Aorta (tissue), 5 donors: ENCODE data around the gene DHCR24. TPM values are rescaled to one million over a fixed set of nuclear protein-coding genes. Genes with fewer than 3 reads are reported as not detected.

Experiments used
- ATAC-seq: fragments of 200-7000 bp; cut with Tn5 transposase; one replicate; pipeline ENCODE4 v1.9.1; 2022; ENCODE audit warnings: moderate library complexity; ENCODE audit not compliant: low FRiP score
- DNase-seq, 2 donors: peaks; one replicate each; pipeline ENCODE4 v3.0.0-alpha.2; 2020
- H3K27ac ChIP-seq, 2 donors: one replicate each; pipeline ENCODE4 v1.5.1; 2013; ENCODE audit warnings: low read length in 2 of 2, mild to moderate bottlenecking in 2 of 2, moderate library complexity in 2 of 2, control low read depth in 1 of 2, inconsistent platforms in 1 of 2, low read depth in 1 of 2
- H3K27me3 ChIP-seq, 2 donors: one replicate each; pipeline ENCODE4 v1.6.1; 2013; ENCODE audit warnings: control low read depth in 1 of 2, low read length in 1 of 2, mild to moderate bottlenecking in 1 of 2, moderate library complexity in 1 of 2; ENCODE audit not compliant: insufficient read depth in 2 of 2, control insufficient read depth in 1 of 2
- H3K36me3 ChIP-seq, 2 donors: one replicate each; pipeline ENCODE4 v1.6.1; 2013; ENCODE audit warnings: control low read depth in 1 of 2, low read length in 1 of 2, mild to moderate bottlenecking in 1 of 2; ENCODE audit not compliant: insufficient read depth in 2 of 2, control insufficient read depth in 1 of 2
- H3K4me1 ChIP-seq, 2 donors: one replicate each; pipeline ENCODE4 v1.6.1; 2013; ENCODE audit warnings: low read length in 2 of 2, control low read depth in 1 of 2, mild to moderate bottlenecking in 1 of 2, moderate library complexity in 1 of 2; ENCODE audit not compliant: insufficient read depth in 2 of 2, control insufficient read depth in 1 of 2
- H3K4me3 ChIP-seq, 2 donors: one replicate each; pipeline ENCODE4 v1.5.1; 2013; ENCODE audit warnings: low read length in 2 of 2, control low read depth in 1 of 2, mild to moderate bottlenecking in 1 of 2
- H3K9me3 ChIP-seq: one replicate; pipeline ENCODE4 v1.6.1; 2013; ENCODE audit warnings: mild to moderate bottlenecking, low read length; ENCODE audit not compliant: control insufficient read depth
- WGBS, 2 donors: extraction: QIAGEN DNeasy Blood & Tissue Kit; methylation state at CpG; one replicate each; pipeline ENCODE4 v1.1.7; 2013; 5-methylcytosine and 5-hydroxymethylcytosine counted together
- intact Hi-C, 2 donors: fragments of 100-400 bp; cut with DNase I; formaldehyde crosslinking; loops; one replicate each; pipeline versions ENCODE4 v1.14.2 to v1.15.0; 2022
- polyA plus RNA-seq, 2 donors: library from polyadenylated mRNA; stranded (reverse); fragments of 200-250 nt; gene quantifications; one replicate each; pipeline ENCODE4 v1.2.3, GENCODE V29; 2013
- total RNA-seq, 2 donors: library from RNA; stranded (reverse); fragmentation: NEBNext Ultra II Directional; extraction: Animal tissue kit (Norgen Biotek cat#: 25700); gene quantifications; one replicate each; pipeline ENCODE4 v1.2.1, GENCODE V29; 2021
- donor health status: healthy with polysubstance abuse.
- donor health status: Bipolar disorder and iron deficiency.
- donor health status: DM: no; HTN: no; CAD: no.
- donor health status: DM: no; HTN: no; CAD: no.
- donor health status: DM: yes; HTN: yes; CAD: no.

DHCR24 gene
- total and polyA plus RNA-seq, 4 donors = 5.1 to 29.6 (median 16.0) TPM

DNA sequence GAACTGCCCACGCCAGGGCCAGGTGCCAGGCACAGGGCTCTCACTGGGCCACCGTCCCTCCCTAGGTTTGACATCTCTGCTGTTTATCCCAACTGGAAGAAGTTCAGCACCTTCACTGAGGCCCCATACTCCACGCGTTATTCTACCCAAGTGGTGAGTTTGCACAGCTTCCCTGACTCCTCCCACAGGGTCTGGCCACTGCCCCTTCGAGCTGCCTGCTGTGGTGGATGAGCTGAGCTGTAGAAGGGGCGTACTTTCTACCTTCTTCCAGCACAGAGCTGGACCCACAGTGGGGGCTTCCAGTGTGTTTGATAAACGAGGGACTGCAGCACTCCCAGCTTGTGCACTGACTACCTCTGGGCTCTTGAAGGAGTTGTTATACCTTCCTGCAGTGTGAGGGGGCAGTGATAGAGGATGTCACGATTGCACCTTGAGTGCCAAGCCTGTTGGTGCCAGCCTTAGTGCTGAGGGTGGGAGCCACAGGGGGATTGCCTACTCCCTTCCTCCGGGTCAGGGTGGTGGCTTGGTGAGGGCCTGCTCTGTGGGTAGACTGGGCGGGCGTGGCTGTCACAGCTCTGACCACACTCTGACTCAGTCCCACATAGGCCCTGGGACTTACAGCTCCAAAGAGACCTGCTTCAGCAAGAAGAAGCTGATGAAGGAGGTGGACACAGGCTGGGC, 79.9 kb downstream of the DHCR24 start:
- Histone ChIP-seq H3K27ac (no peak overlapping the region), H3K4me1 (no peaks in the 10 kb centered on the region), H3K36me3 (no peaks in the 10 kb centered on the region), H3K4me3 (no peak overlapping the region), H3K9me3 (no peaks in the 10 kb centered on the region), H3K27me3 (no peaks in the 10 kb centered on the region)
- DNase-seq (no peak), ATAC-seq (no peak)
- 78 to 80% methylated on average over 11 of the region's 11 CpGs for WGBS, 2 donors
- intact Hi-C loops = no loop called here

DNA sequence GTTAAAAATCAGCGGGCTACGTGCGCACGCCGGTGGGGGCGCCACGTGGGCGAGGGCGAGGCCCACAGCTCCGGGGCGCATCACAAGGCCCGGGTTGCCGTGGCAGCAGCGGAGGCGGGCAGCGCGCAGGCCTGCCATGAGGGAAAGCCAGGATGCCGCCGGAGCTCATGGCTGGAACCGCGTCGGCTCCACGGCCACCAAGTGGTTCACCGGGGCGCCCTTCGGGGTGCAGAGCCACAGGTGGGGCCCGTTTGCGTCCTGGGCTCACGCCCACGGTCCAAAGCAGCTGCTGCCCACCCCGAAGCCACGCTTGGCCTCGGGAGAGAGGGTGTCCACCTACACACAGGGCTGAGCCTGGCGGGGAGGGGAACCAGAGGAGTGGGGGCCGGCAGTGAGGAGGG, 81.0 kb downstream of the DHCR24 start:
- DNase-seq (no peak), ATAC-seq (no peak)
- Histone ChIP-seq H3K27ac (no peak overlapping the region), H3K4me3 (no peak overlapping the region), H3K27me3 (no peaks in the 10 kb centered on the region), H3K9me3 (no peaks in the 10 kb centered on the region), H3K36me3 (no peaks in the 10 kb centered on the region), H3K4me1 (no peaks in the 10 kb centered on the region)
- intact Hi-C loops = no loop called here
- WGBS, 2 donors = 64 to 74% methylated on average over 32 to 35 of the region's 35 CpGs

DNA sequence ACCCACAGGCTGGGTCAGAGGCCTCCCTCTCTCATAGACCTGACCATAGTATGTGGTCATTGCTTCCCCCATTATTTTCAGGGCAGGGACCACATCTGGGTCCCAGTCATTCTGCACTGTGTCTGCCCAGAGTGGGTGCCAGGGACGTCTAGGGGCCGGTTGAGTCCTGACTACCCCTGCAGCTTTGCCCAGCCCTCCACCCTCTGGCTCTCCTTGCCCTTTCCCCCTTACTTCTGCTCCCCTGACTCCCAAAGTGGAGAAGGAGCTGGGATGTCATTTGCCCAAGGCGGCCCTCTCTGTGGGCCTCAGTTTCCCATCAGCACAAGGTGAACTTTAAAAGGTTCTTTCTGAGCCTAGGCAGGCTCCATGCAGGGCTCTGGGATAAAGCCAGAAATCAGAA, 81.5 kb downstream of the DHCR24 start:
- Histone ChIP-seq H3K4me1 (no peaks in the 10 kb centered on the region), H3K4me3 (no peak overlapping the region), H3K36me3 (no peaks in the 10 kb centered on the region), H3K9me3 (no peaks in the 10 kb centered on the region), H3K27me3 (no peaks in the 10 kb centered on the region), H3K27ac (no peak overlapping the region)
- intact Hi-C loops = no loop called here
- 94 to 96% methylated on average over 3 of the region's 3 CpGs for WGBS, 2 donors
- DNase-seq (no peak), ATAC-seq (no peak)

DNA sequence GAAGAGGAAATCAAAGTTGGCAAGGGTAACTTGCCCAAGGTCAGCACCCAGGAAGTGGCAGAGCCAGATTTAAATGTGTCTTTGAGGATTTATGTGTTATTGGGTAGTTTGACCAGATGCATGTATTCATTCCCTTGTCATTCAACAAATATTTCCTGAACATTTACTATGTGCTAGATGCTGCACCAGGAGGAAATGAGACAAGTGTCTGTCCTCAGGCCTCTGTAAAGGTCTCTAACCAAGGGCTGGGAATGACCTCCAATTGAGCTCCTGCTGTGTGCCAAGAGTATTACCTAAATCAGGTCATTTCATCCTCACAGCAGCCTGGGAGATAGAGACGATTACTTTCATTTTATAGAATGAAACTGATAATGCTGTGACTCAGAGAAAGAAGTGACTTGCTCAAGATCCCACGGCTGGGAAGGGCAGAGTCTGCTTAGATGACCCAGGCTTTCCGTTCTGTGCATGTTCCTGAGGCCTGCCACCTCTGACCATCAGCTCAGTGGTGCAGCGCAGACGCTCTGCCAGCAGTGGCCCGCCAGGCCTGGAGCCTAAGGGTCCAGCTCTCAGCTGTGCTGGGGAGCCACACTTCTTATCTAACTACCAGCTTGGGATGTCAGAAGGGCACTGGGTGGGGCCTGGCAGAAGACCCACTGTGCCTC, 82.4 kb downstream of the DHCR24 start:
- no peak for DNase-seq
- no peaks in the 10 kb centered on the region for H3K27me3 ChIP-seq
- 85 to 91% methylated on average over 6 of the region's 6 CpGs for WGBS, 2 donors

DNA sequence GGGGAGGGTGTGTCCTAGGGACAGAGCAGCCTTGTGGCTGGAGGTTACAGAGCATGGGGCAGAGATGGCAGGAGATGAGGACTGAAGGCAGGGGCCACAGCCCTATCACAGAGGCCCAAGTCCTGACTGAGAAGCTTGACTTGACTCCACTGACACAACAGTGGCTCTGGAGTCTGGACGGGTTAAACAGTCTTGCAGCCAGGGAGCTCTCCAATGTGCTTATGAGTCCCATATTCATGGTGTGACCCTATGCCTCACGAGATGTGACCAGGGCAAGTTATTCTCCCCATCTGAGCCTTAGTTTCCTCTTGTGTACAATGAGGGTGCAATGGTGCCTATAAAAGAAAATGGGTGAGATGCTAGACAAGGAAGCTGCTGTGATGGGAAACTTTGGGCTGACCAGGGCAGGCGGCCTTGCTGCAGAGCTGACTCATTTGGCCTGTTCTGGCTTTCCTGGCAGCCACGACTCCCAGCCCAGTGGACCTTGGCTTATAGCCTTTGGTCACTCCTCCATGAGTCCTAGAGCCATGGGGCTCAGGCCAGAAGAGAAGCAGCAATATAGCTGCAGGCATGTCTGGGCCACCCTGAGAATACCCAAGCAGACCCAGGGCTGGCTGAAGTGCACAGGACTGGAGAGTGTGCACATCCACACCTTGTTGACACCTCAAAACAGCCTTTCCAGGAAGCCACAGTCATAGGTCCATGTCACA, 83.1 kb downstream of the DHCR24 start:
- peak; percentile 67 for ATAC-seq
- DNase-seq = peak; percentile 82 to 87
- WGBS, 2 donors = 11 to 13% methylated on average over 4 of the region's 4 CpGs
- no peaks in the 10 kb centered on the region for H3K36me3 ChIP-seq
- H3K9me3 ChIP-seq = no peaks in the 10 kb centered on the region
- intact Hi-C loops = no loop called here
- no peaks in the 10 kb centered on the region for H3K27me3 ChIP-seq
- H3K27ac ChIP-seq = no peak overlapping the region
- no peaks in the 10 kb centered on the region for H3K4me1 ChIP-seq
- H3K4me3 ChIP-seq = no peak overlapping the region

More for the DNA sequence above, 82.4 kb downstream of the DHCR24 start:
- Histone ChIP-seq H3K4me3 (no peak overlapping the region), H3K36me3 (no peaks in the 10 kb centered on the region), H3K4me1 (no peaks in the 10 kb centered on the region), H3K27ac (no peak overlapping the region), H3K9me3 (no peaks in the 10 kb centered on the region)
- ATAC-seq = no peak
- intact Hi-C loops = no loop called here

DNA sequence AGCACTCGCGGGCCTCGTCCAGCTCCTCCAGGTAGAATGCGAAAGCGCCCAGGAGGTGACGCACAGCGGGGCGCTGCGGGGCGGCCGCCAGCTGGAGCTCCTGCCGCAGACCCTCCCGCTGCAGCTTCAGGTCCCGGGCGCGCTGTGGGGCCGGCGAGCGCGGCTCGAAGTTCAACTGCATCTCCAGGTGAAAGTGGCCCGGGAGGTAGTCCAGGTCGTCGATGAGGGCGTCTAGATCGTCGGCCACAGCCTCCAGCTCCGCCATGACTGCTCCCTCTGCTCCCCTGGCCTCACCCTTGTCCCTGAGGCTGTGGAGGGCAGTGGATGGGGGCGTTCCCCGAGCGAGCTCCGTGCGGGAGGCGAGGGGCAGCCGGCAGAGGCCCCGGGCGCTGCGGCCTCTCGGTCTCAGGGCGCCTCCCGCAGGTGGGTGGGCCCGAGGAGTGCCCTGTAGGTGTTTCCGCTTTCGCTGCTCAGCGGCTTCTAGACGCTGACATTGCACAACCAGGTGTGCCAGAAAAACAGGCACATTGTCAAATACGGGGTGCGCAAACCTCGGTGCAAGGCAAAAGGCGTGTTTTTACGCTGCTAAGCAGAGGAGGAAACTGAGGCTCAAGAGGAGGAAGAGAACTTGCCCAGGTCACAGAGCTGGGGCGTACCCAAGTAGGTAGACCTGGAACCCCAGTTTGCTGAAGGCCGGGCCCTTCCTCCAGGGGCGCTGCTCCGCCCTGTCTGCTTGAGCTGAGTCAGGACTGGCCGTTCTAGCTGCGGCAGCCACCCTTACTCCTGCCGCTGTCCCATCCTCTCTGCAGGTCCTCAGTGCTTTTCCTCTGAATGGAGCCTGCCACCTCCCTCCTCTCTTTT, 85.9 kb downstream of the DHCR24 start, which contains the start of gene TTC22:
TTC22 (minus strand) TSS at position 425 of the 861 bp plus-strand sequence; CDS start at position 265, 160 bp downstream.
- intact Hi-C loops = no loop called here
- no peaks in the 10 kb centered on the region for H3K27me3 ChIP-seq
- 8 to 9% methylated on average over 57 to 58 of the region's 58 CpGs for WGBS, 2 donors

DNA sequence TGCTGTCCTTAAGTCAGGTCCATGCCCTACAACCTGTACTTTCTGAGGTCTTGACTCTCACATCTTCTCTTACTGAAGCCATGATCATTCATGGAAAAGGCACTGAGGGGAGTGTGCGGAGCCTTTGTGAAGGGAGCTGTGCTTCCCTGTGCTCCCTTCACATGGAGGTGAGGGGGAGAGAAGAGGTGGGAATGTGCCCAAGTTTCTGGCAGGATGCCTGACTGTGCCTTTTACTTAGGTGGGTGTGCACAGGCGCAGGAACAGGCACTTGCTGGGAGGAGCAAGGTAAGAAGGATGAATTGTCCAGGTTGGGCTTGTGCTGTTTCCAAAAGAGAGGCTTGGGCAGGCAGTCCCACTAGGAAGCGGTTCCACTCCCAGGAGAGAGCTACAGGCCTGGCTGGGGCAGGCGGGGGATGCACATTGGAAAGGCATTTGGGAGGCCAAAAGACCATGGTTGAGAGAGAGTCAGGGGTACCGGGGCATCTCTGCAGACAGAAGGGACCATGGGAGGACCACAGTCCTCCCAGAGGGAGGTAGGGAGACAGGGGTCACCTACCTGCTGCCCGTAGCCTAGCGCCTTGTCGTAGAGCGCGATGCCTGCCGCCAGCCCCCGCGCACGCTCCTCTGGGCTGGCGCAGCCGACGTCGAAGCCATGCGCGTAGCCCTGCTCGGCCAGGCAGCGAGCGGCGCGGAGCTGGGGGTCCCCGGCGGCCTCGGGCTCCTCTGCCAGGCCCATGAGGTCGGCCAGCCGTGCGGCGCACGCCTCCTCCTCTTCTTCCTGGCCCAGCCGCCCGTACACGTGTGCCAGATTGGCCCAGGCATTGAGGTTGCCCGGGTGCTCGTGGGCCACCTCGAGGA, 86.7 kb downstream of the DHCR24 start:
- Histone ChIP-seq H3K27ac (no peak overlapping the region), H3K27me3 (no peaks in the 10 kb centered on the region), H3K4me1 (no peaks in the 10 kb centered on the region), H3K9me3 (no peaks in the 10 kb centered on the region), H3K4me3 (no peak overlapping the region), H3K36me3 (no peaks in the 10 kb centered on the region)
- ATAC-seq (no peak), DNase-seq (no peak)
- WGBS, 2 donors = 28 to 30% methylated on average over 39 of the region's 39 CpGs
- intact Hi-C loops = no loop called here

More for the DNA sequence above, 85.9 kb downstream of the DHCR24 start, which contains the start of gene TTC22:
- no peaks in the 10 kb centered on the region for H3K9me3 ChIP-seq
- ATAC-seq = no peak
- no peak within 1 kb of the TSS for H3K4me3 ChIP-seq
- no peaks in the 10 kb centered on the region for H3K36me3 ChIP-seq
- no peak for DNase-seq
- H3K4me1 ChIP-seq = no peaks in the 10 kb centered on the region
- H3K27ac ChIP-seq = no peak within 1 kb of the TSS
